Stimulated activated CD8-positive, alpha-beta memory T cell treated with anti-CD3 and anti-CD28 coated beads, Interleukin-15, amount 100 ng/mL, for 1 hour (primary cell): Measurements from ENCODE around the gene FBXL15.

Experiments used
- DNase-seq: peaks from one replicate; pipeline ENCODE4 v3.0.0-alpha.2; 2020; ENCODE audit warnings: low read depth

FBXL15 gene

DNA sequence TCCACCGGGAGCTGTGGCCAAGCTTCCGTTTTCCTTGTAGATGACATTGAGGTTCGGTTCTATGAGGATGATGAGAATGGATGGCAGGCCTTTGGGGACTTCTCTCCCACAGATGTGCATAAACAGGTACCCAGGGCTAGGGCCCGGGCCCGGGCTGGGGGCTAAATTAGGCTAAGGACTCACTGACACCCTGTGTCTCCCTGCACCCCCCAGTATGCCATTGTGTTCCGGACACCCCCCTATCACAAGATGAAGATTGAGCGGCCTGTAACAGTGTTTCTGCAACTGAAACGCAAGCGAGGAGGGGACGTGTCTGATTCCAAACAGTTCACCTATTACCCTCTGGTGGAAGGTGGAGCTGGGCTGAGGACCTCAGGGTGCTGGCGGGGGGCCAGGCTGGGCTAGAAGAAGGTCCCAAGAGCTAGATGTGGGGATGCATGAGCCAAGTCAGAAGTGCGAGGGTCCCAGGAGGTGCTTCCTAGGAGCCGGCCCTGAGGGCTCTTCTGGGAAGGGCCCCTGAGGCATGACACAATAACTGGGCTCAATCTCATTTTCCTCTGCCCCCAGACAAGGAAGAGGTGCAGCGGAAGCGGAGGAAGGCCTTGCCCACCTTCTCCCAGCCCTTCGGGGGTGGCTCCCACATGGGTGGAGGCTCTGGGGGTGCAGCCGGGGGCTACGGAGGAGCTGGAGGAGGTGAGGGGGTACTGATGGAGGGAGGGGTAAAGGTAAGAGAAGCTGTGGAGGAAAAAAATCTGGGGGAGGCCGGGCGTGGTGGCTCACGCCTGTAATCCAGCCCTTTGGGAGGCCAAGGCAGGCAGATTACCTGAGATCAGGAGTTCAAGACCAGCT lies 22.2 kb upstream of the FBXL15 start:
- DNase-seq = no peak

DNA sequence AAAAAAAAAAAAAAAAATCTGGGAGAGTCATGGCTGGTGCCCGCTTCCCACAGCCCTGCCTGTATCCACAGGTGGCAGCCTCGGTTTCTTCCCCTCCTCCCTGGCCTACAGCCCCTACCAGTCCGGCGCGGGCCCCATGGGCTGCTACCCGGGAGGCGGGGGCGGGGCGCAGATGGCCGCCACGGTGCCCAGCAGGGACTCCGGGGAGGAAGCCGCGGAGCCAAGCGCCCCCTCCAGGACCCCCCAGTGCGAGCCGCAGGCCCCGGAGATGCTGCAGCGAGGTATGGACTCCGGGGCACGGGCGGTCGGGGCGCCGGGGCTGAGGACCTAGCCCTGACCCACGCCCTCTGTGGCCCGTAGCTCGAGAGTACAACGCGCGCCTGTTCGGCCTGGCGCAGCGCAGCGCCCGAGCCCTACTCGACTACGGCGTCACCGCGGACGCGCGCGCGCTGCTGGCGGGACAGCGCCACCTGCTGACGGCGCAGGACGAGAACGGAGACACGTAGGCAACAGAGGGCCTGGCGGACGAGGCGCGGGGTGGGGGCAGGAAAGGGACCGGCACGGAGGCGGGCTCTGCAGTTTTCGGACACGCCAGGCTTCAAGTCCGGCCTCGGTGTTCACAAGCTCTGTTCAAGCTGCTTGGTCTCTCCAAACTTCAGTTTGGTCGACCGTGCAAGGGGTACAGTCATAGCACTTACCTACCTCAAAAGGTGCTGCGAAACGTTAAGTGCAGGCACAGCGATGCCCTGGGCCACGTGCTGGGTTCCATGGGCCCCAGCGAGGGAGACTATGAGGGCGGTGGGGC lies 21.2 kb upstream of the FBXL15 start:
- DNase-seq = peak; percentile 65

DNA sequence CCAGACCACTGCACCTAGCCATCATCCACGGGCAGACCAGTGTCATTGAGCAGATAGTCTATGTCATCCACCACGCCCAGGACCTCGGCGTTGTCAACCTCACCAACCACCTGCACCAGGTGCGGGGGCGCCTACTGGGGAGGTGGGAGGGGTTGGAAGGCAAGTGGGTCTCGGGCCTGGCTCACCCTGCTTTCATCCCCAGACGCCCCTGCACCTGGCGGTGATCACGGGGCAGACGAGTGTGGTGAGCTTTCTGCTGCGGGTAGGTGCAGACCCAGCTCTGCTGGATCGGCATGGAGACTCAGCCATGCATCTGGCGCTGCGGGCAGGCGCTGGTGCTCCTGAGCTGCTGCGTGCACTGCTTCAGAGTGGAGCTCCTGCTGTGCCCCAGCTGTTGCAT lies 20.6 kb upstream of the FBXL15 start:
- DNase-seq = no peak

DNA sequence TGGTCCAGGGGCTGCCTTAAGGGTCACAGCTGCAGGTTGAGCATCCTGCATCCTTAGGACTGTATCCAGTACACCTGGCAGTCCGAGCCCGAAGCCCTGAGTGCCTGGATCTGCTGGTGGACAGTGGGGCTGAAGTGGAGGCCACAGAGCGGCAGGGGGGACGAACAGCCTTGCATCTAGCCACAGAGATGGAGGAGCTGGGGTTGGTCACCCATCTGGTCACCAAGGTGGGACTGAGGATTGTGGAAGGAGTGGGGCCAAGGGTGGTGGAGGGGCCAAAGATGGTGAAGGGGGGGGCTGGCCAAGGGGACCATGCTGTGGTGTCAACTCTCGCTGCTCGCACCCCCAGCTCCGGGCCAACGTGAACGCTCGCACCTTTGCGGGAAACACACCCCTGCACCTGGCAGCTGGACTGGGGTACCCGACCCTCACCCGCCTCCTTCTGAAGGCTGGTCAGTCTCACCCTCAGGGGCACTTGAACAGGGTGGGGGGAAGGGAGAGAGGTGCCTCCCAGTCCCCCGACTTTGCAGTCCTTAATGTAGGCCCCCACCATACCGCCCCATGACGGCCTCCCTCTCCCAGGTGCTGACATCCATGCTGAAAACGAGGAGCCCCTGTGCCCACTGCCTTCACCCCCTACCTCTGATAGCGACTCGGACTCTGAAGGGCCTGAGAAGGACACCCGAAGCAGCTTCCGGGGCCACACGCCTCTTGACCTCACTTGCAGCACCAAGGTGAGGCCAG lies 19.9 kb upstream of the FBXL15 start:
- no peak for DNase-seq

DNA sequence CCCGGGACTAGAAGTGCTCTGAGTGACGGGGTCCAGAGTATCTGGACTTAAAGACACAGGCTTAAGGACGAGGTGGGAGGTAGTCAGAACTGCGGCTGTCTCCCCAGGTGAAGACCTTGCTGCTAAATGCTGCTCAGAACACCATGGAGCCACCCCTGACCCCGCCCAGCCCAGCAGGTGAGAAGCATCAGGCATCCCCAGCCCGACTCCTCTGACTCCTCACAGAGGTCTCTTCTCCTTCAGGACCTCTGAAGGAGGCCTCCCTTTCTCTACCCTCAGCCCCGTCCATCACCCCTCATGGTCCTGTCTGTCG lies 19.3 kb upstream of the FBXL15 start:
- DNase-seq = no peak

DNA sequence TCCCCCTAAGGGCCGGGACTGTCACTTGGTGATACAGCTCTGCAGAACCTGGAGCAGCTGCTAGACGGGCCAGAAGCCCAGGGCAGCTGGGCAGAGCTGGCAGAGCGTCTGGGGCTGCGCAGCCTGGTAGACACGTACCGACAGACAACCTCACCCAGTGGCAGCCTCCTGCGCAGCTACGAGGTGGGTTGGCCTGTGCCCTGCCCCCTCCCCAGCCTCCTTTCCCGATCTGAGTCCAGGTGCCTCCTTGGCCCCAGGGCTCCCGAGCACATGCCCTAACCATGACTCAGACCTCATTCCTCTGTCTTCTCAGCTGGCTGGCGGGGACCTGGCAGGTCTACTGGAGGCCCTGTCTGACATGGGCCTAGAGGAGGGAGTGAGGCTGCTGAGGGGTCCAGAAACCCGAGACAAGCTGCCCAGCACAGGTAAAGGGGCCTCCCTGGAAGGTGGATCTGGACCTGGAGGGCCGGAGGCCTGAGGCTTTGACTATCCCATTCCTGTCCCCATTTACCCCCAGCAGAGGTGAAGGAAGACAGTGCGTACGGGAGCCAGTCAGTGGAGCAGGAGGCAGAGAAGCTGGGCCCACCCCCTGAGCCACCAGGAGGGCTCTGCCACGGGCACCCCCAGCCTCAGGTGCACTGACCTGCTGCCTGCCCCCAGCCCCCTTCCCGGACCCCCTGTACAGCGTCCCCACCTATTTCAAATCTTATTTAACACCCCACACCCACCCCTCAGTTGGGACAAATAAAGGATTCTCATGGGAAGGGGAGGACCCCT lies 18.7 kb upstream of the FBXL15 start:
- DNase-seq = no peak

DNA sequence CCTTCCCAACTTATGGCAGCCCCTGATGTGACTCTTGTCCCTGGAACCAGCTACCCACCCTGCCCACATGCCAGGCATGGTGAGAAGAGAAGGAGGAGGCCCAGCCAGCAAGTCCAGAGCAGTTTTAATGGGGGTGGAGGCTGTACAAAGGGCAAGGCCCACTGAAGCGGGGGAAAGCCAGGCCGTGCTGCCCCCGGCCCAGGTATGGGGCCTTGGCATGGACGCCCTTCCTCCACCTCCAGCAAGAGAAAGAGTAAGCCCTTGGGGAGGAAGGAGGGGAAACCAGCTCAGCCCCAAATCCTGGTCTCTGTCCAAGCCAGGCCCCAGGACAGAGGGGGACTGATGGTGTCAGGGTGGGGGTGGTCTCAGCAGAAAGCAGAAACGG lies 18.1 kb upstream of the FBXL15 start:
- no peak for DNase-seq

DNA sequence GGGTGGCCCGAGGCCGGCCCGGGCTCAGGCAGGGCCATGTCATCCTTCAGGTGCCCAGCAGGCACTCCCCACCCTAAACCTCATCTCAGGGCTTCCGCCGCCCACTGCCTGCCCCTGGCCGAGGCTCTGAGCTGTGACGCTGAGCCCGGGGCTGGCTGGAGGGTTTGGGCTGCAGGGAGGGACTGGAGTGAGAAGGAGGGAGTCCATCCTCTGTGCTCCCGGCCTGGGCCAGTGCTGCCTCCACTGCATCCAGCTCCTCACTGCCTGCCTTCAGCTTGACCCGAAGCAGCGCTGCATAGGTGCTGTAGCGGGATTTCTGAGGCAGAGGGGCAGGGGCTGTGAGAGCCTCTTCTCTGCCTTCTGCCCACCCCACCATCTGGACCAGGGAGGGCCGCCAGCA lies 17.5 kb upstream of the FBXL15 start:
- DNase-seq = no peak

DNA sequence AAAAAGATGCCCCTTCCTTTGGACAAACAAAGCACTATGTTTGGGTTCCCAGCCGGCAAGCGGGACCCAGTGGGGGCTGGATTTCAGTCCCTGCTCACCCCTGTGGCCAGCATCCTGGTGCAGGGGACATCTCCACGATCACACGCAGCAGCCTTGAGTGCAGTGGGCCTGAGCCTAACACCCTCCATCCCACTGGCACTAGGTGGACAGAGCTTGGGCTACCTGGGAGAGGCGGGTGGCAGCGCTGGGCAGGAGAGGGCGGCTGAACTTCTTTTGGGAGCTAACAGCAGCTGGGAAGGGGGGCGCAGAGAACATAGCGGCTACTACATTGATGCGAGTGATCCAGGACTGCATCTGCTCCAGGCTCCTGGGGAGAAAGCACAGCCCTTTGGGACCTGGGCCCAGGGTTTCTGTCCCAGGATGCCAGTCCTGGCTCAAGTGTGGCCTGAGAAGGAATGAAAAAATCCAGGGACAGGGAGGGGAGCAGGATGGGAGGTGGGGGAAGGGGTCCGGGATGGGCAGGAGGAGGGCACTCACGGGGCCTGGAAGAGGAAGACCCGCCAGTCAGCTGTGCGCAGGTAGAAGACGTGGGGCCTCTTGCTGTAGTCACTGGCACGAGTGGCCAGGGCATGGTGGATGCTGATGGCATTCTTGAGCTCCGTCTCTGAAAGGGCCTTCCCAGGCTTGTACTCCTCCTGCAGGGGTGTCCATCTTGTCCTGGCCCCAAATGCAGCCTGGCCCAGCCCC lies 16.1 kb upstream of the FBXL15 start:
- DNase-seq = no peak

DNA sequence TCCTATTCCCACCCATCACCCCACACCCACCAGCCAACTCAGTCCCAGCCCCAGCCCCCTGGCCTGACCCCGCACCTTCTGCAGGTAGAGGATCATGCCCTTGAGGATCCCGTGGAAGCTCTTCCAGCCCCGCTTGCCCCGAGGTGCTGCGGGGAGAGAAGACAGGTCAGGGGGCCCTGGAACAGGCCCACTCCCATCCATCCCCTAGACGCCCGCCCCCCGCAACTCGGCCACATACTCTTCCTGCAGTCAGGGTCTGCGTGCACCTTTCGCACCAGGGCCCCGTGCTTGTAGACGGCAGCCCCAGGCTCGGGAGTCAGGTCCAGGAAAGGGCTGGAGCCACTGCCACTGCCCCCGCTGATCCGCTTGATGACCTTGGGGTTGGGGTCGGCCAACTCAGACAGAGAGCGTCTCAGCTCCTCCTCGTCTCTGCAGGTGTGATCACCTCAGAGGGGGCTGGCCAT lies 15.5 kb upstream of the FBXL15 start:
- no peak for DNase-seq

DNA sequence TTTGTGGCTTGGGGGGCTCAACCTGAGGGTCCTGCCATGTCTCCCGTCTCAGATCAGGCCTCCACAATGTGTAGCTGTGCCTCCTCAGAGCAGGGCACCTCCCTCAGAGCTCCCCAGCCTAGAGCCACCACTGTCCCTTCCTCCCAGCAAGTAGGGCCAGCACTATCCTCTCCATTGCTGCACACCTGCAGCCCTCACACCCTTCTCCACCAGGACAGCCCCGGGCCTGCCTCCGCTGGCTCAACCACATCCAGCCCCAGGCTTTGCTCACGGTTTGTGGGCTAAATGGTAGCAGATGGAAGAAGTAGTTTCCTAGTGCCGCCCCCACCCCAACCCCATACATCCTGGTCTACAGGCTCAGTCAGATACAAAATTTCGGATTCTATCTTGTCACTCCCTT lies 15.0 kb upstream of the FBXL15 start:
- no peak for DNase-seq

DNA sequence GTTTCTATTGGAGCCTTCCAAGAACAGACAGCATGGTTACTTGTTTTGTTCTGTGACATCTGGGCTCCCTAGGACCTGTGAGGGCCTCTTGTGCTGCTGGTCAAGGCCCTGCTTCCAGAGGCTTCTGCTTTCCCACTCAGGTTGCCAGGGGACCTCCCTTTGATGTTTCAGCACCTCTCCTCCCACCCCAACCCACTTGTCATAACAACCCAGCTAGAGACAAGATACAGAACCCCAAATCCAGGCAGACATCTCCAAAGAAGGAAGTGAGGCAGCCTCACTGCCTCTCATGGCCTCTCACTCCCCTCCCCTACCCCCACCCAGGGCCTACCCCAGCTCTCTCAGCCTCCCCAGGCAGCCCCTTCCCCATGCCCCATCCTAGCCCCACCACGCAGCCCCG lies 13.8 kb upstream of the FBXL15 start:
- no peak for DNase-seq

DNA sequence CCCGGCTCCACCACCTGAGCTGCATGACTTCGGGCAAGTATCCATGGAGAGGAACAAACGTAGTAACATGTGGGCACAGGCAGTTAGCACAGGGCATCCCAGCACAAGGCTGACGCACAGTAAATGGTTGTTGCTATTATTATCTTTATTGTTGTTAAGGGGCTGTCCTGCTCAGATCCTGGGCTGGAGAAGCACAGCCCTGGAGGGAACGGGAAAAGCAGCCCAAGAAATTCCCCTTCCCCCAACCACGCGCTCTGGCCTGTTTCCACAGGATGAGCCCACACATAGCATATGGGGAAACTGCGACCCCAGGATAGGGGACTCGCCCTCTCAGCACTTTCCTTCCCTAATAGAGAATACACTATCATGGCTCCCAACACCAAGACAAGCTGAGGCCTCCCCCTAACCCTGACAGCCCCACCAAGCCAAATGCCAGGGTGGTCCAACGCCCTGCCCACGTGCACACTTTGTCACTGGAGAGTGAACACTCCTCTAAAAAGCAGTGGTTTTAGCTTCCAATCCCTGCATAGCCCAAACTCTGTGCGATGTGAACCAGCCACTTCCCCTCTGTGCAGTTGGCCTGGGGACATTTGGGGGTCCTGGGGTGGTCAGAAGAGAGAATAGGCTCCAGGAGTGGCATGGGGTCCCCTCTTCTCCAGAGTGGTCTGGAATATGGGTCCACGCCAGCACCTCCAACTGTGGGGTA lies 13.1 kb upstream of the FBXL15 start:
- DNase-seq = no peak

DNA sequence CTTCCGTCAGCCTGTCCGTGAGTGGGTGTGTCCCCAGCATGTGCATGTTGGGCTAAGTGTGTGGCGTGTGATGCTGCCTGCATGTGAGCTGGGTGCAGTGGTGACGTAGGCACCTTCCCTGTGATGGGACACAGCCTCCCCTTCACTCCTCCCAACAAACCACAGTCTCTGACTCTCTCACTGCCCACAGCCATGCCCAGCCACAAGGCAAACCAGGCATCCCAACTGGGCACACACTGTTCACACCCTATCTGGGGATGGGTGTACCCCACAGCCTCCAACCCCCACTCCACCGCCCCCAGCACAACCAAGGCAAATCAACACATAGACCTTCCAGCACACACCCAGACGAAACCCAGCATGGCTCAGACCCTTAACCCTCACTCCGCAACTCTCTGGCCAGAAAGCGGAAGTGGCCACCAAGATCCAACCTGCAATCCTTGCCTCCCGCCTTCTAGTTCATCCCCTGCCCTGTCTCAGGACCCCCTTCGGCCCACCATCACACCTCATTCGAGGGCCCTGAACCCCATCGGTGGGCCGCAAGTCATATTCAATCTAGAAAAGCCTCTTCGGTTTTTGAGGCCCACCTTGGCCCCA lies 12.4 kb upstream of the FBXL15 start:
- DNase-seq = no peak

DNA sequence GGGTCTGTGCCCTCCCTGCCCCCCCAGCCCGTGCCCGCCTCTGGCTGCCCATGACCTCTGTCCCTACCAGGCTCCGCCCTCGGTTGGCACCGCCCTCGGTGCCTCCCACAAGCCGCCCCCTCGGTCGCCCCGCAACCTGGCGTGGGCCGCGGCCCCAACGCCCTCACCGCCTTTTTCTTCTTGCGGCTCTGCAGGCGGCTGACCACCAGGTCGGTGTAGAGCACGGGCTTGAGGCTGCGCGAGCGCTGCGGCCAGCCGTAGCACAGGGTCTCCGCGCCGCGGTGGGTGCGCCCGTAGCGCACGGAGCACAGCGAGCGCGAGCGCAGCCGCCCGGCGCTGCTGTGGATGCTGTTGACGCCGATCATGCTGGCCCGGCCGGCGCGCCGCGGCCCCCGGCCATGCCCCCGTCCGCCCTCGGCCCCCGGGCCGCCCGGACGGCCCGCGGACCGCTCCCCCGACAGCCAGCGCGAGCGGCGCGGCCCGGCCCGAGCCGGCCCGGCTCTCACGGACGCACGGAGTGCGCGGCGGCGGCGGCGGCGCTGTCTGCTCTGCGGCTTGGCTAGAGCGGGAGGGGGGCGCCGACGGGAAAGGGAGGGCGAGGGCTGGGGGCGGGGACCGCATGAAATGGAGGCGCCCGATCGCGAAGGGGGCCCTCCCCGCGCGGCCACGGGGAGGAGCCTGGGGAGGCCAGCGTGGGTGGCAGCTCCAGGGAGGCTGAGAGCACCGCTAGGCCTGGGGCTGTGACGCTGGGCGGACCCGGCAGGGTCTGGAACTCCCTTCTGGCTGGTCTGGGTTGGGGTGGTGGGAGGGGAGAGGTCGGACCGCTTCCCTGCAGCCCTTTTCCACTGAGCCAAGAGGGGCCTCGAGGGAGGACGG lies 11.7 kb upstream of the FBXL15 start:
- DNase-seq = no peak

DNA sequence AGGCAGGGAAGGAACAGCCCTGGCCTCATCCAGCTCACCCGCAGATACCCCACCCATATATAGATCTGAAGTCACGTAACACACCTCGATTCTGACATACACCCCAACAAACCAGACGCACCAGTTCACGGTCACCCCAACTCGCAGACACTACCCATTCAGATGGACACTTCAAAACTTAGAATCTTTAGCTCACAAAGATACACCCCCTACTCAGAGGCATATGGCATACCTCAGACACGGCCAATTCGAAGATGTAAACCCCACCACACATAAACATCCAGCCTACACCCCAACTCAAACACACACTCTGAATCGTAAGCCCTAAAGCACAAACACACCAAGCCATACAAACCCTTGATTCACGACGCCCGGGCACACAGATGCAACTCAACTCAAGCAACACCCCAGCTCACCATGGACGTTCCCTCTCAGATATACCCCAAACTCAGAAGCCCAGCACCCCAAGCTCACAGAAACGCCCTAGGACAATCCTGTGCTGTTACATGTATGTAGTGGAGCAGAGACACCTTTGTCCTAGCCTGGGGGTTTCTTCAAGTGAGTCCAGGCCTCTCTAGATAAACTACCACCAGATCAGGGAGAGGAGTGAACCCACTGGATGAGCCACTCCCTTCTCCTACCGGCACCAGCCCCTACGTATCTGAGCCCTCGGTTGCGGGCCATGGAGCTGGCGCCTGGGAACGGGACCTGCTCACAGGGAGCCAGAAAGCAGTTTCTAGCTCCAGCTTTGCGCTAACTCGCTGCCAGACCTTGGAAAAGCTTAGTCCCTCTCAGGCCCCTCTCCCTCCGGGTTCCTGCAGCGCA lies 10.8 kb upstream of the FBXL15 start:
- DNase-seq = no peak

DNA sequence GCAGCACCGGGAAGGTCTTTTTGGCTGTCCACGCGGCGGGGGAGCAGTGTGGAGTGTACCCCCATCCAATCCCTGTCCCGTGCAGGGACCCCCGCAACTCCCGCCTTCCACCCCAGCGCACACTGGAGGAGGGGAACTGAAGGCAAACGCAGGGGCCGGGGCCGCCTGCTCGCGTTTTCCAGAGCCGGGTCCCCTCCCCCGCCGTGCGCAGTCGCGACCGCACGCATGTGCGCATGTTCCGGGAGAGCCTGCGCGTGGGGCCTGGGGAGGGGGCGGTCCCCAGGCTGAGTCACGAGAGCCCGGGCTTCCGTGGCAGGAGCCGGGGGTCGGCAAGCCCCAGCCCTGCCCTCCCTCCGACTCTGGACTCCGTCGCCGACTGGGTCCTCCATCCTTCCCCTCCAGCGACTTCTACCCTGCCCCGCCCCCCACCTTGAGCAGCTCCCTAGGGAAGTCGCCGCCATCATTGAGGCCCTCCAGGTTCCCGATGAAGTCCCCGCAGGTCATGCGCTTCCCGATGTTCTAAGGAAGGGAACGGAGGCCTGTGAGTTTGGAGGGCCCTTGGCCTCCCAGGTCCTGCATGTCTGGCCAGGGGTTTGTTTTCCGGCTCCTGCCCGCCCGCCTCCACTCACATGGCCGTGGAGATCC lies 10.1 kb upstream of the FBXL15 start:
- DNase-seq = no peak
